WI38 (cell line): ENCODE data around the gene OGT.
A peak's percentile ranks its signal among the peaks of the same experiment; 100 is the strongest.
"Not testable (repeated sequence)": the region's sequence is repeated elsewhere in the genome, so short reads cannot be mapped to it uniquely, and the experiment has no call there.

Experiments
- H3K4me3 ChIP-seq: 2 replicates; pipeline ENCODE4 v1.5.1; 2011; ENCODE audit warnings: low read depth, mild to moderate bottlenecking, control low read depth, low read length
- CTCF ChIP-seq: IDR thresholded peaks from 2 replicates; pipeline ENCODE4 v1.5.1; 2012; ENCODE audit warnings: low read depth, mild to moderate bottlenecking, control low read depth, low read length

OGT gene

DNA sequence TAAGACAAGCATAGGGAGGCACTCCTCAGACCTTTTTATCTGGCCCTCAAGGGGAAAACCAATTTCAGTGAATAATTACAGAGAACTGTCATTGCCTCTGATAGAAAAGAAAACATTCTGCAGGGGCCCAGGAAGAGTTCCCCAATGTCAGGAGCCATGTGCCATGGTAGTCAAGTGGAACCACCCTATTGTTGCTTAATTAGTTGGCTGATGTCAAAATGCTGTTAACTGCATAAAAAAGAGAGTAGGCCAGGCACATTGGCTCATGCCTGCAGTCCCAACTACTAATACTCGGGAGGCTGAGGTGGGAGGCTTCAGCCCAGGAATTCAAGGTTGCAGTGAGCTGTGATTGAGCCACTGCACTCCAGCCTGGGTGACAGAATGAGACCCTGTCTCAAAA is 28.6 kb upstream of the OGT start:
- no peak overlapping the region for H3K4me3 ChIP-seq
- no peak for TF ChIP-seq CTCF

GRCh38 chrX:71509289-71509688 is 23.6 kb upstream of the OGT start:
- H3K4me3 ChIP-seq = no peak overlapping the region
- no peak for TF ChIP-seq CTCF

GRCh38 chrX:71510161-71510560 is 22.7 kb upstream of the OGT start:
- no peak overlapping the region for H3K4me3 ChIP-seq
- TF ChIP-seq CTCF = no peak

DNA sequence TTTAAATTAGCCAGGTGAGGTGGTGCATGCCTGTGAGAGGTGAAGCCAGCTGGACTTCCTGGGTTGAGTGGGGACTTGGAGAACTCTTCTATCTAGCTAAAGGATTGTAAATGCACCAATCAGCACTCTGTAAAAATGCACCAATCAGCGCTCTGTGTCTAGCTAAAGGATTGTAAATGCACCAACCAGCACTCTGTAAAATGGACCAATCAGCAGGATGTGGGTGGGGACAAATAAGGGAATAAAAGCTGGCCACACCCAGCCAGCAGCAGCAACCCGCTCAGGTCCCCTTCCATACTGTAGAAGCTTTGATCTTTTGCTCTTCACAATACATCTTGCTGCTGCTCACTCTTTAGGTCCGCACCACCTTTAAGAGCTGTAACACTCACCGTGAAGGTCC is 19.2 kb upstream of the OGT start:
- not testable (repeated sequence) for H3K4me3 ChIP-seq

DNA sequence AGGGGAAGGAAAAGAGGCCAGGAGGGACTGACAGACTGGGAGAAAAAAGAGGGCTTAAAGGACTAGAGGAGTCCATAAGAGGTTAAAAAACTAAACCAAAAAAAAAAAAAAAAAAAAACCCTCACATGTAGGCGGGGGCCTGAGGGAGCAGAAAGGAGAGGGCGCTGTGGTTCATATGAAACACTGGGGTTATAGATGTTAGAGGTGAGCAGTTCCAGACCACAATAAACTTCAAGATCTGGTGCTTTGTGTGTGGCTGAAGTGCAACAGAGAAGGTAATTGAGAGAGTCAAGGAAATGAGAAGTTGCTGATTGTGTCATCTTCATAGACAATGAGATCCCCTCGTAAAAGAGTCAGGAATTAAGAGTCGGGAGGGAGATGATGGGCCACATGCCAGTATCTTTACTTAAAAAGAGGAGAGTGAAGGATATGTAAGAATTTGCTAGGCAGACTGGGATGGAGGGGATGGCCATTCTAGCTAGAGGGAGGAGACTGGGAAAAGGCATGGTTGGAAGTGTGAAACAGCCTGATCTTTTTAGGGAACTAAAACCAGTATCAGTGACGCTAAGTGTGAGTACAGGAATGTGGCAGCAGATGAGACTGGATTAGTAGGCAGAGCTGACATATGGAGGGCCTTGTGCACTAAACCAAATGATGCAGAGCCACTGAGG is 18.4 kb upstream of the OGT start:
- H3K4me3 ChIP-seq = no peak overlapping the region
- TF ChIP-seq CTCF = no peak

GRCh38 chrX:71515038-71515396 is 17.9 kb upstream of the OGT start:
- TF ChIP-seq CTCF = no peak
- no peak overlapping the region for H3K4me3 ChIP-seq

- no peak overlapping the region for H3K4me3 ChIP-seq
- TF ChIP-seq CTCF = no peak
These were observed 7.6 kb upstream of the OGT start for GRCh38 chrX:71525316-71525715.

DNA sequence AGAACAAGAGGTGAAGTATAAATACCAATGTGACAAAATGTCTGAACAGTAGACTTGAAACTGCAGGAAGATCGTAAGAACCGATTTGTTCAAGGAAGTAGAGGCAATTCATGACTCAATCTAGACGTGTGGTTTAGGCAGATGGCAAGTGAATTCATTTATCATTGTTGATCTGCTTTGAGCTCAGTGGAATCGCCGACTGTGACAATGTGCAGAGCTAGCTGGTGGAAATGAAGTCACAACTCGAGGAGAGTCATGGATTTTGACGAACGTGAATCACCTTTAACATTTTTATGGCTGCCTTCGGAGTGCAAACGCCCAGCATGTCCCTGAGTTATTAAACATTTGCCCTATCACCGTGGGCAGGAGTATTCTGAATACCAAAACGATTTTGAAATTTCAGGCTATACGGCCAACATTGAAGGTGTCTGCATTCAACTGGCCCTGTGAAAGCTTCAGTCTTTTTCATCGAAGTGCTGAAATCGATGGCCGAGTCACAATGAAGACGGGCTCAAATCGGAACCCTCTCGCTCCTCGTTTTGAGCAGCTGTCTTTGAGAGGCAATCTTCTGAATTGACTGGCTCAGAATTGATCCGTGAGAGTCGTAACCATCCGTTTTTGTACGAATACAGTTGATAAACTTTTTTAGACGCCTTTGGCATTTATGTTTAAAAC is 689 bp upstream of the OGT start:
- H3K4me3 ChIP-seq = peak overlapping the region; percentile 59
- TF ChIP-seq CTCF = no peak
